ENCODE data around the gene LRRC57.

Gene LRRC57

DNA sequence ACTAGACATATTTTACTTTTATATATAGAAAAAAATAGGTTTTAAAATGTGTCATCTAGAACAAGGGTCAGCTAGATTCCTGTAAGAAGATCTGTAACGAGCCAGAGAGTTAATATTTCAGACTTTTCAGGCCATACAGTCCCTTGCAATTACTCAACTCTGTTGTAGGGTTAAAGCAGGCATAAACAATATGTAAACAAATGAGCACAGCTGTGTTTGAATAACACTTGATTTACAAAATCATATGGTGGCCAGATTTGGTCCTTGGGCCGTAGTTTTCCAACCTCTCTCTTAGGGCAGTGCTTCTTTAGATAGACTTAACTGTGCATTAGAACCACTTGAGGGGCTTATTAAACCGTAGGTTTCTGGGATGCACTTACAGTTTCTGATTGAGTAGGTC lies 19.6 kb downstream of the LRRC57 start:
- TF ChIP-seq CREB1 (IDR thresholded peaks at IDR 0.05; ENCODE audit: low read depth) (no peak), CEBPB (IDR thresholded peaks at IDR 0.05) (no peak), FOXM1 (IDR thresholded peaks at IDR 0.05; ENCODE audit: borderline replicate concordance, low read depth) (no peak), EP300 (IDR thresholded peaks at IDR 0.05; ENCODE audit: borderline replicate concordance) (no peak), TAF1 (IDR thresholded peaks at IDR 0.05; ENCODE audit: low read depth) (no peak), RAD21 (IDR thresholded peaks at IDR 0.05; ENCODE audit: low read depth) (no peak), YY1 (IDR thresholded peaks at IDR 0.05; ENCODE audit: low read depth) (no peak), TEAD4 (IDR thresholded peaks at IDR 0.05) (no peak), ZBTB7A (IDR thresholded peaks at IDR 0.05; ENCODE audit: low read depth) (no peak)

DNA sequence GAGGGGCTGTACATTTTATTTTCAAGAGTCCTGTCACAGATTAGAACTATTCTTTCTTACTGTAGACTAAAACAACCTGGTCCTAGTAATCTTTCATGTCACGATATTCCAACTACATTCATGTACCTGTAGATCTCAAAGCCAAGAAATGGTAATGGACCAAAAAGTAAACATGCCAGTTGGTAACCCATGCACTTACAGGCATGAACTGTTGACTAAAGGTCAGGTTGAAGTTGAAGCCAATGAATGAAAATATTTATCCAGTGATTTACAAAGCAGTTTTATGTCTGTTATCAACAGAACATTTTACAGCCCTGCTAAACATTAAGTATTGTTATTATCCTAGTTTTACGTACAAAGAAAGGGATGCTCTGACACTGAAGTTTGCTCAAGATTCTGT lies 25.3 kb downstream of the LRRC57 start:
- no peak for TF ChIP-seq CEBPB (IDR thresholded peaks at IDR 0.05)
- no peak for TF ChIP-seq TCF12 (IDR thresholded peaks at IDR 0.05; ENCODE audit: low read depth)
- TF ChIP-seq TAF1 (IDR thresholded peaks at IDR 0.05; ENCODE audit: low read depth): no peak

DNA sequence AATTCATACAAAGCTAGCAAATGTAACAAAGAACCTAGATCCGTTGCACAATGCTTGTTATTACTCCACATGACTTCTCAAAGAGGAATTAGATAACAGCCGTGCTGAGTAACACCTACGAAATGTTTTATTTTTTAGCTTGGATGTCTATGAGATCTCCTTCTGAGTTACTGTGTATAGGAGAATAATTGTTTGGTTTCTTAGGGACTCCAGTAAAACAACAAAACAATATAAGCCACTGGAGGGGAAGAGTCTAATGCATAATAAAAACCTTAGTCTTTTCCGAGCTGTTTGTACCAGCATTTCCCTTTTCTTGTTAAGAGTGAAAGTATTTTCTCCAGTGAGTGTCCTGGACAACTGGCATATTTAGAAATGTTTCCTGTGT lies 37.6 kb downstream of the LRRC57 start:
- TF ChIP-seq CREB1 (IDR thresholded peaks at IDR 0.05; ENCODE audit: low read depth): no peak
- TF ChIP-seq EGR1 (IDR thresholded peaks at IDR 0.05): no peak
- TF ChIP-seq TCF12 (IDR thresholded peaks at IDR 0.05; ENCODE audit: low read depth): no peak
- TF ChIP-seq YY1 (IDR thresholded peaks at IDR 0.05; ENCODE audit: low read depth): no peak
- no peak for TF ChIP-seq USF1 (IDR thresholded peaks at IDR 0.05)
- no peak for TF ChIP-seq TEAD4 (IDR thresholded peaks at IDR 0.05)
- TF ChIP-seq ZBTB7A (IDR thresholded peaks at IDR 0.05; ENCODE audit: low read depth): no peak
- TF ChIP-seq NFIC (IDR thresholded peaks at IDR 0.05): no peak
- no peak for TF ChIP-seq EP300 (IDR thresholded peaks at IDR 0.05; ENCODE audit: borderline replicate concordance)
- no peak for TF ChIP-seq TAF1 (IDR thresholded peaks at IDR 0.05; ENCODE audit: low read depth)
- no peak for TF ChIP-seq FOXM1 (IDR thresholded peaks at IDR 0.05; ENCODE audit: borderline replicate concordance, low read depth)
- no peak for TF ChIP-seq REST (IDR thresholded peaks at IDR 0.05; ENCODE audit: low read depth)
- TF ChIP-seq, protein P1, sequence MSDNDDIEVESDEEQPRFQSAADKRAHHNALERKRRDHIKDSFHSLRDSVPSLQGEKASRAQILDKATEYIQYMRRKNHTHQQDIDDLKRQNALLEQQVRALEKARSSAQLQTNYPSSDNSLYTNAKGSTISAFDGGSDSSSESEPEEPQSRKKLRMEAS (IDR thresholded peaks at IDR 0.05): no peak
- no peak for TF ChIP-seq CEBPB (IDR thresholded peaks at IDR 0.05)

DNA sequence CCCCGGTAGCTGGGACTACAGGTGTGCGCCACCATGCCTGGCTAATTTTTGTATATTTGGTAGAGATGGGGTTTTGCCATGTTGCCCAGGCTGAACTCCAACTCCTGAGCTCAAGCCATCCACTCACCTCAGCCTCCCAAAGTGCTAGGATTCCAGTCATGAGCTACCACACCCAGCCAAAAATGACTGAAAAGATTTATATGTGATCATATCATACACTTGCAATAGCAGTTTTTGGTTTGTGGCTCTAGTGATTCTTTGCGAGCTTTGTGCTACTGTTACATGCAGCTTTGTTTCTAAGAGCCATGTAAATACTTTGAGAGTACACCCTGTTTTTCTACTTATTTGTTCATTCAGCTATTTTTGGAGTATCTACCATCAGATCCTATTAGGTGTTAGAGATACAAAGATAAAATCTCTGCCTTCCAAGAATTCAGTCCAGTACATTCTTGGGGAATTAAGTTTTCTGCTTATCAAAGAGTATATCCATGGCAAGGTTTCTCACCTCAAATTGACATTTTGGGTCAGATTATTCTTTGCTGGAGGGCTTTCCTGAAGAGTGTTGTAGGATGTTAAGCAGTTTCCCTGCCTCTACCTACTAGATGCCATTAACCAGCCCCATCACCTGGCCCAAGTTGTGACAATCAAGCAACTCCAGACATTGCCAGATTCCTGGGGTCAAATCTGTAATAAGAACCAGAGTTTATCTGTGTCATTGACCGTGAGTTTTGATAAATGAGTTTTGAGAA lies 38.2 kb downstream of the LRRC57 start:
- TF ChIP-seq EGR1 (IDR thresholded peaks at IDR 0.05) (no peak), RAD21 (IDR thresholded peaks at IDR 0.05; ENCODE audit: low read depth) (no peak), ZBTB7A (IDR thresholded peaks at IDR 0.05; ENCODE audit: low read depth) (no peak), YY1 (IDR thresholded peaks at IDR 0.05; ENCODE audit: low read depth) (no peak), TAF1 (IDR thresholded peaks at IDR 0.05; ENCODE audit: low read depth) (no peak), FOXM1 (IDR thresholded peaks at IDR 0.05; ENCODE audit: borderline replicate concordance, low read depth) (no peak), TEAD4 (IDR thresholded peaks at IDR 0.05) (no peak), EP300 (IDR thresholded peaks at IDR 0.05; ENCODE audit: borderline replicate concordance) (no peak), CREB1 (IDR thresholded peaks at IDR 0.05; ENCODE audit: low read depth) (no peak), CEBPB (IDR thresholded peaks at IDR 0.05) (no peak), TCF12 (IDR thresholded peaks at IDR 0.05; ENCODE audit: low read depth) (no peak), NFIC (IDR thresholded peaks at IDR 0.05) (no peak), USF1 (IDR thresholded peaks at IDR 0.05) (no peak), REST (IDR thresholded peaks at IDR 0.05; ENCODE audit: low read depth) (no peak)
- TF ChIP-seq, protein P1 (IDR thresholded peaks at IDR 0.05): no peak

DNA sequence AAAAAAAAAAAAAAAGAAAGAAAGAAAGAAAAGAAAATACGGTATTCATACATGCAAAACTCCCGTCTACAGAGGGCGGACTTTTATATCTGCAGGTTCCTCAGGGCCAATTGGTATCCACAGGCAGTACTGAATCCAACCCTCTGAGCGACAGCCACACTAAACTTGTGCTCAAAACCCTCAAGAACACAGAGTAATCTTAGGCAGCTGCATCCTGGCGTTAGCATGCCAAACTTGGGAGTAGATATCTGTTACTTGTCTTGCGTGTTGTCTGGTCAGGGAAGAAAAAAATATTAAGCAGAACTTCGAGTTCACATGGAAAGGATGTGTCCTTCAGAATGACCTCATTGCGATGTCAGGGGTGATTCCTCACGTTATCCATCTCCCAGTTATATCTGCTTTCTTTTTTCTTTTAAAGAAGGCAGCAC lies 40.3 kb downstream of the LRRC57 start:
- no peak for TF ChIP-seq TEAD4 (IDR thresholded peaks at IDR 0.05)

DNA sequence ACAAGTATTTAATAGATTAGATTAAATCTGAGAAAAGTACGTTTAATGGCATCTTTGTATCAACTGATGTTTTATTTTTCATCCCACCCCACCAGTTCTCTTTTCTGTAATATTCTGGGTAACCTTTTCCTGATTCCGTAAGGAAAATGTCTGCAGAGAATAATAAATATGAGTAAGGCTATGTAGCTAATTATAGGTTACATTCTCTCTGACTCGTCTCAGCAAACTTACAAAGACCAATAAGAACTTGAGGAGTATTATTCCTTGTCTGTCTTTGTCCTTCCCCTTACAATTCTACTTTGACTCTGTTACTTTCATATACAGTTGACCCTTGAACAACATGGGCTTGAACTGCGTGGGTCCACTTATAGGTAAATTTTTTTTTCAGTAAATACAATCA lies 41.1 kb downstream of the LRRC57 start:
- TF ChIP-seq NFIC (IDR thresholded peaks at IDR 0.05): no peak
- no peak for TF ChIP-seq CREB1 (IDR thresholded peaks at IDR 0.05; ENCODE audit: low read depth)
- TF ChIP-seq REST (IDR thresholded peaks at IDR 0.05; ENCODE audit: low read depth): no peak
- no peak for TF ChIP-seq TEAD4 (IDR thresholded peaks at IDR 0.05)
- TF ChIP-seq USF1 (IDR thresholded peaks at IDR 0.05): no peak
- TF ChIP-seq, protein P1 (IDR thresholded peaks at IDR 0.05): no peak
- no peak for TF ChIP-seq EGR1 (IDR thresholded peaks at IDR 0.05)
- TF ChIP-seq EP300 (IDR thresholded peaks at IDR 0.05; ENCODE audit: borderline replicate concordance): no peak
- TF ChIP-seq ZBTB7A (IDR thresholded peaks at IDR 0.05; ENCODE audit: low read depth): no peak
- no peak for TF ChIP-seq RAD21 (IDR thresholded peaks at IDR 0.05; ENCODE audit: low read depth)
- no peak for TF ChIP-seq CEBPB (IDR thresholded peaks at IDR 0.05)
- TF ChIP-seq FOXM1 (IDR thresholded peaks at IDR 0.05; ENCODE audit: borderline replicate concordance, low read depth): no peak
- TF ChIP-seq TCF12 (IDR thresholded peaks at IDR 0.05; ENCODE audit: low read depth): no peak
- TF ChIP-seq TAF1 (IDR thresholded peaks at IDR 0.05; ENCODE audit: low read depth): no peak

Data from Ishikawa (cell line).